Measurements from ENCODE around the gene CLCNKA.
"Not testable (repeated sequence)": the region's sequence is repeated elsewhere in the genome, so short reads cannot be mapped to it uniquely, and the experiment has no call there.

DNA sequence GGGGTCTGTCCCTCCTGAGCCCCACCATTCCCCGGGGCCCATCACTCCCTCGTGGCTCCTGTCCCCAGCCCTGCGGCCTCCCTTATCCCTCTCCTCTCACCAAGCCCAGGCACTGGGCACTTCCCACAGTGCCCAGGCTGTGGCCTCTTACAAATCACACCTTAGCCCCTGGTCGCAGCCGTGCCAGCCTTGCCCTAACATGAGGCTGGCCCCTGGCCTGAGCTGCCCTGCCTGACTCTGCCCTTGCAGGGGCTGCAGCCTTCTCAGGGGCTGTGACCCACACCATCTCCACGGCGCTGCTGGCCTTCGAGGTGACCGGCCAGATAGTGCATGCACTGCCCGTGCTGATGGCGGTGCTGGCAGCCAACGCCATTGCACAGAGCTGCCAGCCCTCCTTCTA is 30.1 kb downstream of the CLCNKA start:
- TF ChIP-seq, protein P1, sequence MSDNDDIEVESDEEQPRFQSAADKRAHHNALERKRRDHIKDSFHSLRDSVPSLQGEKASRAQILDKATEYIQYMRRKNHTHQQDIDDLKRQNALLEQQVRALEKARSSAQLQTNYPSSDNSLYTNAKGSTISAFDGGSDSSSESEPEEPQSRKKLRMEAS (IDR thresholded peaks at IDR 0.05; ENCODE audit: low read depth, low read length), result not testable (repeated sequence)
- TF ChIP-seq CTCF (IDR thresholded peaks at IDR 0.05; ENCODE audit: low read depth, low read length); POLR2A (IDR thresholded peaks at IDR 0.05; ENCODE audit: extremely low read depth, insufficient read length); MYC (IDR thresholded peaks at IDR 0.05; ENCODE audit: low read depth, low read length): not testable (repeated sequence)

Measured in NB4 (cell line).